Measurements from ENCODE around the gene ASB16. TPM values are rescaled to one million over a fixed set of nuclear protein-coding genes. Genes with fewer than 3 reads are reported as not detected.

The ASB16 gene
- total RNA-seq, 1 donor from 2014 or later = not detected

DNA sequence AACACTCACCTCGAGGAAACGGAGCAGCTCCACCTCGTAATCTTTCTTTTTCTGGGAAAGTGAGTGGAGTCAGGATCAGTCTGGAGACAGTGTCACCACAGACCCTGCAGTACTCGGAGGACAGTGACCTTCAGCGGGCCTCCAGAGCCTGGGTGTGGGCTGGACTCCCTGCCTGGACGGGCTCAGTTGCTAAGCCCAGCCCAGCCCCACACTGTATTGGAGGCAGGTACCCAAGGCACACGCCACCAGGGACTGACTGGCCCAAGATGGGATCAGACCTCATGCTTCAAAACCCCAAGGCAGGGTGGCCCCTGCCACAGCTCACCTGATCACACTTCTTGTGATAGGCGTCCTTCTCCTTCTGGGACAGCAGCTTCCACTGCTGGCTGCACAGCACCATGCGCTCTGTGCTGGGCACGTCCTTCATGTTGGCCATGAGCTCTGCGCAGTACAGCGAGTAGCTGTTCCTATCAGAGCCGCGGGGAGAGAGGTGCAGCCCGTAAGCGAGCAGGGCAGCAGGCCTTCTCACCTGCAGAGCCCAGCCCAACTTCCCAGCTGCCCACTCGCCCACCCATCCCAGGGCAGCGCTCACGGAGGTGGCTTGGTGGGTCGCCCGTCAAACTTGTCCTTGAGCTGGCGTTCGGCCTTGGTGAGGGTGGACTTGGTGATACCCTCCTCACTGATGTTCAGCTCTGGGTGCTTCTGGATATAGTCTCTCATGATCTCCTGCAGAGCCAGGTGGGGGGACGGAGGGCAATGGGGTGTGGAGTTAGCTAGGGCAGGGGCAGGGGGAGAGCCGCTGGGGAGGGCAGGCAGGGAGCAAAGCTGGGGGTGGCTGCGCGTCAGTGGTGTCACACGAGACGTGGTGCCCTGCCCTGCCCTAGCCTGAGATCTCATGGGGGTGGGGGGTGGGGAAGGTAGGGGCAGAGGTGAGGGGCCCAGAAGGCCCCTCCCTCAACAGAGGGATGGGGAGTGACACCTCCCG, 41.1 kb downstream of the ASB16 start:
- peaks cover 20% of the 10 kb centered on the region for H3K36me3 Mint-ChIP-seq
- H2AFZ ChIP-seq (replicated peaks) = no peak overlapping the region
- no peak overlapping the region for H3K27ac ChIP-seq
- H3K4me1 Mint-ChIP-seq = peaks cover 8% of the 10 kb centered on the region
- peaks cover 35% of the 10 kb centered on the region for H4K20me1 ChIP-seq (ENCODE audit: low read depth)
- H3K9ac ChIP-seq = no peak overlapping the region
- no peaks in the 10 kb centered on the region for H3K4me1 ChIP-seq
- H3K27me3 ChIP-seq = no peaks in the 10 kb centered on the region
- no peak overlapping the region for H3K4me3 Mint-ChIP-seq
- TF ChIP-seq EZH2phosphoT487 (IDR thresholded peaks at IDR 0.05) = no peak
- no peak for TF ChIP-seq EZH2 (IDR thresholded peaks at IDR 0.05)
- TF ChIP-seq, protein P1, sequence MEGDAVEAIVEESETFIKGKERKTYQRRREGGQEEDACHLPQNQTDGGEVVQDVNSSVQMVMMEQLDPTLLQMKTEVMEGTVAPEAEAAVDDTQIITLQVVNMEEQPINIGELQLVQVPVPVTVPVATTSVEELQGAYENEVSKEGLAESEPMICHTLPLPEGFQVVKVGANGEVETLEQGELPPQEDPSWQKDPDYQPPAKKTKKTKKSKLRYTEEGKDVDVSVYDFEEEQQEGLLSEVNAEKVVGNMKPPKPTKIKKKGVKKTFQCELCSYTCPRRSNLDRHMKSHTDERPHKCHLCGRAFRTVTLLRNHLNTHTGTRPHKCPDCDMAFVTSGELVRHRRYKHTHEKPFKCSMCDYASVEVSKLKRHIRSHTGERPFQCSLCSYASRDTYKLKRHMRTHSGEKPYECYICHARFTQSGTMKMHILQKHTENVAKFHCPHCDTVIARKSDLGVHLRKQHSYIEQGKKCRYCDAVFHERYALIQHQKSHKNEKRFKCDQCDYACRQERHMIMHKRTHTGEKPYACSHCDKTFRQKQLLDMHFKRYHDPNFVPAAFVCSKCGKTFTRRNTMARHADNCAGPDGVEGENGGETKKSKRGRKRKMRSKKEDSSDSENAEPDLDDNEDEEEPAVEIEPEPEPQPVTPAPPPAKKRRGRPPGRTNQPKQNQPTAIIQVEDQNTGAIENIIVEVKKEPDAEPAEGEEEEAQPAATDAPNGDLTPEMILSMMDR (IDR thresholded peaks at IDR 0.05) = no peak
- no peaks in the 10 kb centered on the region for H3K9me3 ChIP-seq (ENCODE audit: low read depth)
- peaks cover 4% of the 10 kb centered on the region for H3K27me3 Mint-ChIP-seq (ENCODE audit: insufficient read depth, low read depth)
- no peak overlapping the region for H3K4me2 ChIP-seq
- peaks cover 25% of the 10 kb centered on the region for H3F3A ChIP-seq (ENCODE audit: low read depth)
- H3K4me3 ChIP-seq = no peak overlapping the region
- H3K9me3 Mint-ChIP-seq = no peaks in the 10 kb centered on the region
- peaks cover 12% of the 10 kb centered on the region for H3K79me2 ChIP-seq (ENCODE audit: low read depth)
- DNase-seq (ENCODE audit: low spot score) = no peak
- no peak overlapping the region for H3K27ac Mint-ChIP-seq
- peaks cover 3% of the 10 kb centered on the region for H3K36me3 ChIP-seq

DNA sequence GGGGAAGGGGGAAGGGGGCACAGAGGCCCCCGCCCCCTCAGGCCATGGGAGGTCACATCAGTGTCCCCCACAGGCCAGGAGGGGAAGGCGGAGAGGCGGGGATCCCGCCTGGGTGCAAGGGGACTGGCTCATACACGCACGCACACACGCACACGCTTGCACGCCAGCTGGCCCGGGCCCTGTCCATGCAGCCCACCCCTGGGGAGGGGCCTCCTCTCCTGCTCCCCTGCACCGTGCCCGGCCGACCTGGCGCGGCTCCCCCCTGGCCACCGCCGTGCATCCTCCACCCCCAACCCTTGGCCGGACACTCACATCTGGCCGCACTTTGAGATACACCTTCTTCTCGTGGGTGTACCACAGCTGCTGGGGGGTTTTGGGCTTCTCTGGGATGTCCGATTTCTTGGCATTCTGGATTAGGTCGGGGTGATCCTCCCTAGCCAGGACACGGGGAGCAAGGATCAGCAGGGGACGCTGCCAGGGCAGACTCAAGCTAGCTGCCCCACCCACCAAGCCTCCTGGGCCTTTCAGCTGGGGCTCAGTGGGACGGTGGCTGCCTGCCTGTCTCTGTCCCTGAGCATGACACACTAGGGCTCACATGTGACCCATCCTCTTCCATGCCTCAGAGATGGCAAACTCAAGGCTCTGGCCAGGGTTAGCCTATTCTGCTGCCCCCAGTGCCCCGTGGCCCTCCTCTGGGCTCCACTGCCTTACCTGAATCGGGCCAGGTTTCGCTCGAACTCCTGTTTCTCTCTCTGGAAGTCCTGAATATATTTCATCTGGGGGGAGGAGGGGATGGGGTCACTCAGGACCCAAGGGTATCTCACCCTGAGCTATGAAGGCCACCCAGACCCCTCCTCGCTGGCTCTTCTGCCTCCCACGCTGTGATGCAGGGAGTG, 42.3 kb downstream of the ASB16 start:
- Histone ChIP-seq H3K36me3 (peaks cover 3% of the 10 kb centered on the region), H3K4me1 (peaks cover 1% of the 10 kb centered on the region), H3K27ac (no peak overlapping the region), H4K20me1 (ENCODE audit: low read depth) (peaks cover 47% of the 10 kb centered on the region), H3F3A (ENCODE audit: low read depth) (peaks cover 23% of the 10 kb centered on the region), H3K4me2 (no peak overlapping the region), H3K4me3 (no peak overlapping the region), H3K9ac (no peak overlapping the region), H2AFZ (replicated peaks) (no peak overlapping the region), H3K9me3 (ENCODE audit: low read depth) (no peaks in the 10 kb centered on the region), H3K27me3 (no peaks in the 10 kb centered on the region), H3K79me2 (ENCODE audit: low read depth) (peaks cover 24% of the 10 kb centered on the region)
- H3K9me3 Mint-ChIP-seq = no peaks in the 10 kb centered on the region
- H3K27me3 Mint-ChIP-seq (ENCODE audit: insufficient read depth, low read depth) = peaks cover 8% of the 10 kb centered on the region
- TF ChIP-seq, protein P1 (IDR thresholded peaks at IDR 0.05) = no peak
- TF ChIP-seq EZH2phosphoT487 (IDR thresholded peaks at IDR 0.05) (no peak), EZH2 (IDR thresholded peaks at IDR 0.05) (no peak)
- no peak overlapping the region for H3K4me3 Mint-ChIP-seq
- no peak for DNase-seq (ENCODE audit: low spot score)
- H3K36me3 Mint-ChIP-seq = peaks cover 21% of the 10 kb centered on the region
- peaks cover 17% of the 10 kb centered on the region for H3K4me1 Mint-ChIP-seq
- H3K27ac Mint-ChIP-seq = no peak overlapping the region

- no peak overlapping the region for H3K9ac ChIP-seq
- peaks cover under 1% of the 10 kb centered on the region for H3K36me3 ChIP-seq
- TF ChIP-seq, protein P1 (IDR thresholded peaks at IDR 0.05) = no peak
- TF ChIP-seq EZH2 (IDR thresholded peaks at IDR 0.05) (no peak), EZH2phosphoT487 (IDR thresholded peaks at IDR 0.05) (no peak)
- no peak overlapping the region for H2AFZ ChIP-seq (replicated peaks)
- DNase-seq (ENCODE audit: low spot score) = no peak
- peaks cover 30% of the 10 kb centered on the region for H3K79me2 ChIP-seq (ENCODE audit: low read depth)
- H3K27me3 Mint-ChIP-seq (ENCODE audit: insufficient read depth, low read depth) = peaks cover 4% of the 10 kb centered on the region
- H3K4me1 ChIP-seq = peaks cover 5% of the 10 kb centered on the region
- H3K4me1 Mint-ChIP-seq = peaks cover 19% of the 10 kb centered on the region
- no peak overlapping the region for H3K4me3 ChIP-seq
- peaks cover 51% of the 10 kb centered on the region for H4K20me1 ChIP-seq (ENCODE audit: low read depth)
- no peak overlapping the region for H3K4me2 ChIP-seq
- H3K27me3 ChIP-seq = no peaks in the 10 kb centered on the region
- H3K27ac ChIP-seq = no peak overlapping the region
- no peaks in the 10 kb centered on the region for H3K9me3 ChIP-seq (ENCODE audit: low read depth)
- peaks cover 17% of the 10 kb centered on the region for H3K36me3 Mint-ChIP-seq
- H3F3A ChIP-seq (ENCODE audit: low read depth) = peaks cover 28% of the 10 kb centered on the region
- no peak overlapping the region for H3K27ac Mint-ChIP-seq
- H3K4me3 Mint-ChIP-seq = peak overlapping the region; percentile 23
- H3K9me3 Mint-ChIP-seq = no peaks in the 10 kb centered on the region
Measured at GRCh38 chr17:44213403-44214229, 43.1 kb downstream of the ASB16 start.

Data from neural progenitor cell (in vitro differentiated cells).